Dendritic cell treated with granulocyte-macrophage colony-stimulating factor and Interleukin-4, amounts not matched to agents 40 ng/mL and 50 ng/mL, for 4 days (primary cell): ENCODE data around the gene SPDYA.

Source experiments
- H3K27ac Mint-ChIP-seq: one replicate; pipeline ENCODE4 v1.8.0; 2022; ENCODE audit warnings: mild to moderate bottlenecking, mixed read lengths
- H3K27me3 Mint-ChIP-seq: one replicate; pipeline ENCODE4 v1.8.0; 2022; ENCODE audit warnings: mild to moderate bottlenecking, mixed read lengths
- H3K36me3 Mint-ChIP-seq: one replicate; pipeline ENCODE4 v1.8.0; 2022; ENCODE audit warnings: low read depth, mixed read lengths
- H3K4me1 Mint-ChIP-seq: one replicate; pipeline ENCODE4 v1.8.0; 2022; ENCODE audit warnings: low read depth, mixed read lengths
- H3K4me3 Mint-ChIP-seq: one replicate; pipeline ENCODE4 v1.8.0; 2022; ENCODE audit warnings: mild to moderate bottlenecking, moderate library complexity, mixed read lengths
- H3K9me3 Mint-ChIP-seq: one replicate; pipeline ENCODE4 v1.8.0; 2022; ENCODE audit warnings: mixed read lengths
- intact Hi-C: fragments of 100-400 bp; cut with micrococcal nuclease; formaldehyde crosslinking; loops from one replicate; pipeline ENCODE4 v1.15.0; 2022

The SPDYA gene

DNA sequence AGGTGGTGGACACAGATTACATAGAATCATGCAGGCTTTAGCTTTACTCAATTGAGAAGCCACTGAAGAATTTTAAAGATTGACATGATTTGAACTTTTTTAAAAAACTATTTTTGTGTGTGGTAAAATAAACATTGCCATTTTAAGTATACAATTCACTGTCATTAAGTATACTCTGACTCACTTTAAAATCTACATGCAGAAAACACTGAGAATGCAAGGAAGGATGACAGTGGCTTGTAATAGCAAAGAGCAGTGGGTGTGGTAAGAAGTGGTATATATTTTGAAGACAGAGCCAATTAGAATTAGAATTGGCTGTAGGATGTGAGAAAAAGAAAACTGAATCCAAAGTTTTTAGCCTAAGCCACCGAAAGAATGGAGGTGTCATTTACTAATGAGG lies 44.6 kb downstream of the SPDYA start:
- no peaks in the 10 kb centered on the region for H3K9me3 Mint-ChIP-seq
- intact Hi-C loops, result no loop called here
- no peaks in the 10 kb centered on the region for H3K4me1 Mint-ChIP-seq
- no peaks in the 10 kb centered on the region for H3K27me3 Mint-ChIP-seq
- H3K36me3 Mint-ChIP-seq, result peaks cover 43% of the 10 kb centered on the region
- H3K27ac Mint-ChIP-seq, result no peak overlapping the region
- no peak overlapping the region for H3K4me3 Mint-ChIP-seq

DNA sequence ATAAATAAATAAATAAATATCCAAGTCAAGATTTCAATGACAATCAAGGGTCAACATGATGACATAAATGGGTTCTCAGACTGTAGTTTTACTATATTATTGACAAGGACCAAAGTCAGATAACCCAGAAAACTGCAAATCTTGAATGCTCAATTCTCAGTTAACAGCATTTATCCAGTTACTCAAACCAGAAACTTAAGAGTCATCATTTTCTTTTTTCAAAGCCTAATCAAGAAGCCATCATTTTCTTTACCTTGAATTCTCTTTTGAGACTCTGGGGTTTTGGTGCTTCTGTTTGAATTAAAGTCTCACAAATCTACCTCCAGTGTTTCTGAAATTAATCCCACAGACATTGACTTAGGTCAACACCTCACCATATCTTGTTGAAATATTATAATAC lies 45.3 kb downstream of the SPDYA start:
- Mint-ChIP-seq H3K27ac (no peak overlapping the region), H3K36me3 (peaks cover 50% of the 10 kb centered on the region), H3K9me3 (no peaks in the 10 kb centered on the region), H3K4me1 (no peaks in the 10 kb centered on the region), H3K4me3 (no peak overlapping the region), H3K27me3 (no peaks in the 10 kb centered on the region)
- intact Hi-C loops, result no loop called here

DNA sequence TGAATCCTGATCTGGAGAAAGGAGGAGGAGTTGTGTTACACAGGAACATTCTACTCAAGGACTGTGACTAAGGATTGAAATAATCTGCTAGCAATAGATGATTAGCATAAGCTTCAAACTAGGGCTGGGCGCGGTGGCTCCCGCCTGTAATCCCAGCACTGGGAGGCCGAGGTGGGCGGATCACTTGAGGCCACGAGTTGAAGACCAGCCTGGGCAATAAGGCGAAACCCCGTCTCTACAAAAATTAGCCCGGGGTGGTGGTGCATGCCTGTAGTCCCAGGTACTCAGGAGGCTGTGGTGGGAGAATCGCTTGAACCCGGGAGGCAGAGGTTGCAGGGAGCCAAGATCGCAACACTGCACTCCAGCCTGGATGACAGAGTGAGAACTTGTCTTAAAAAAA lies 58.0 kb downstream of the SPDYA start:
- peaks cover 38% of the 10 kb centered on the region for H3K4me1 Mint-ChIP-seq
- intact Hi-C loops, result no loop called here
- H3K4me3 Mint-ChIP-seq, result peak overlapping the region; percentile 26
- H3K27me3 Mint-ChIP-seq, result no peaks in the 10 kb centered on the region
- H3K36me3 Mint-ChIP-seq, result peaks cover 38% of the 10 kb centered on the region
- no peaks in the 10 kb centered on the region for H3K9me3 Mint-ChIP-seq
- no peak overlapping the region for H3K27ac Mint-ChIP-seq

- Mint-ChIP-seq H3K4me1 (peaks cover 31% of the 10 kb centered on the region), H3K27me3 (no peaks in the 10 kb centered on the region), H3K27ac (peak overlapping the region; percentile 93), H3K4me3 (peak overlapping the region; percentile 95), H3K36me3 (peaks cover 29% of the 10 kb centered on the region), H3K9me3 (no peaks in the 10 kb centered on the region)
- intact Hi-C loops, result loop anchor here (1.0 kb wide), 1 partner anchor 25 kb away; the partner anchor contains the start of gene WDR43
These were observed 59.0 kb downstream of the SPDYA start for GRCh38 chr2:28869494-28870145.

DNA sequence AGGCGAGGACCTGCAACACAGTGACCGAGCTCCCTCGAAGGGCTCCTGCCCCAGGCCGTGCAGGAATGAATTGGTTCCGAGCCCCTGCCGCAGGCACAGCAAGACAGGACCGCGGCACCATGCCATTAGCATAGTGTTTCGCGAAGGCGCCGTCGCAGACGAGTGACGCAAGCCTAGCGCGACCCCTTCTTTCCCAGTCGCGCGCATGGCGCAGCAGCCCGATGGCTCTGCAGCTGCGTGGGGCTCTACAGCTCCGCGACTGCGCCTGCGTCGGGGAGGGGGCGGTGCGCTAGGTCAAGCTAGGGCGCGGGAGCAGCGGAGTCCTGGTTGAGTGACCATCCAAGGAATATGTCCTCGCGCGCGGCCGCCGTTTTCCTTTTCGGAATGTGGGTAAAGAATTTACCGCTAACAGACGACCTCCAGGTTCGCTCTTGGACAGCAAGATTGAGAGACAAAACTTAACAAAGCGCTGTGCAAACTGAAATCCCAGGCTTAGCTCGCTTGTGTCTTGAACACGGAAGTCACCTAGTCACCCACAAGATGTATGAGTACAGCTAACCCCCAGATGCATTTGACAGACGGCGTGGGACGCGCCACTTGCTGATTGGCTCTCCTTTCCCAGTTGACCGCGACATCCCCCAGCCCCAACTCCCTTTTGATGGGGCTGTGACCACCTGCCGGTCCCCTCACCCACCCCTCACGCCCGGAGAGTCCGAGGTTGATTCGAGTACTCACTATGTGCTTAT lies 59.7 kb downstream of the SPDYA start, which contains the start of gene TRMT61B:
Gene TRMT61B, minus strand, starts transcription at position 164 of the 746 bp plus-strand sequence. Its CDS starts 32 bp downstream, at position 132.
- no peaks in the 10 kb centered on the region for H3K9me3 Mint-ChIP-seq
- peaks cover 22% of the 10 kb centered on the region for H3K36me3 Mint-ChIP-seq
- peak within 1 kb of the TSS; percentile 95 for H3K4me3 Mint-ChIP-seq
- H3K4me1 Mint-ChIP-seq, result peaks cover 26% of the 10 kb centered on the region
- H3K27ac Mint-ChIP-seq, result peak within 1 kb of the TSS; percentile 93
- intact Hi-C loops, result loop anchor here (1.0 kb wide), 1 partner anchor 24 kb away; the partner anchor contains the start of gene WDR43
- H3K27me3 Mint-ChIP-seq, result peaks cover 1% of the 10 kb centered on the region

- intact Hi-C loops, result no loop called here
- H3K27me3 Mint-ChIP-seq, result peaks cover 13% of the 10 kb centered on the region
- peaks cover 24% of the 10 kb centered on the region for H3K4me1 Mint-ChIP-seq
- peaks cover 11% of the 10 kb centered on the region for H3K36me3 Mint-ChIP-seq
- H3K4me3 Mint-ChIP-seq, result no peak overlapping the region
- no peaks in the 10 kb centered on the region for H3K9me3 Mint-ChIP-seq
- no peak overlapping the region for H3K27ac Mint-ChIP-seq
These were observed 61.0 kb downstream of the SPDYA start for GRCh38 chr2:28871620-28872019.

- Mint-ChIP-seq H3K4me3 (no peak overlapping the region), H3K27ac (no peak overlapping the region), H3K9me3 (no peaks in the 10 kb centered on the region), H3K4me1 (no peaks in the 10 kb centered on the region), H3K27me3 (peaks cover 36% of the 10 kb centered on the region), H3K36me3 (no peaks in the 10 kb centered on the region)
- intact Hi-C loops, result no loop called here
These were observed 69.6 kb downstream of the SPDYA start for GRCh38 chr2:28880193-28880592.

- no peaks in the 10 kb centered on the region for H3K9me3 Mint-ChIP-seq
- H3K27me3 Mint-ChIP-seq, result peaks cover 4% of the 10 kb centered on the region
- no peak overlapping the region for H3K27ac Mint-ChIP-seq
- H3K36me3 Mint-ChIP-seq, result peaks cover 7% of the 10 kb centered on the region
- H3K4me1 Mint-ChIP-seq, result peaks cover 19% of the 10 kb centered on the region
- intact Hi-C loops, result loop anchor here (10.0 kb wide), 1 partner anchor 329 kb away; no protein-coding TSS in a partner anchor
- H3K4me3 Mint-ChIP-seq, result no peak overlapping the region
These were observed 82.9 kb downstream of the SPDYA start for GRCh38 chr2:28893488-28893887.

DNA sequence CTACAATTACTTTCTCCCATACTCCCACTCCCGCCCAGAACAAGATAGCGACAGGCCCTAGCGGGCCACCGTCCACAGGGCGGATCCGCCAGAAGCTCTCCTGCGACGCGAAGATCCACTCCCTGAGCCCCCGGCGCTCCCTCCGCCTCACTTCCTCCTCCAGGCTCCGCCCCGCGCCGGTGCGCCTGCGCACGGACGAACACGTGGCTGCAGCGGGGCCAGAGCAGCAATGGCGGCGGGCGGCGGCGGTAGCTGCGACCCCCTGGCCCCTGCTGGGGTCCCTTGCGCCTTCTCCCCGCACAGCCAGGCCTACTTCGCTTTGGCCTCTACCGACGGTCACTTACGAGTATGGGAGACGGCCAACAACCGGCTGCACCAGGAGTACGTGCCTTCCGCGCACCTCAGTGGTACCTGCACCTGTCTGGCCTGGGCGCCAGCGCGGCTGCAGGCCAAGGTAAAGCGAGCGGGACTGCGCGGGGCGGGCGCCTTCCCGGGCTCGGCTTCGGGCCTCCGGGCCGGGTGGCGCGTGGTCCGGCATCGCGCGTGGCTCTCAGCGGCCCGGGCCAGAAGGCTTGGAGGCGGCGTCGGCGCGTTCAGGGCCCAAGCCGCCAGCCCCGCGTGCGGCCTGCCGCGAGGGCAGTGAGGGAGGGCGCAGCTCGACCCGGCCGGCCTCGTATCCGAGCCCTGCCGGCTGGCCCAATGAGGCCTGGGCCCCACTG lies 84.0 kb downstream of the SPDYA start, which contains the start of gene WDR43:
Gene WDR43, plus strand, starts transcription at position 198 of the 719 bp plus-strand sequence. Its CDS starts 32 bp downstream, at position 230.
- peaks cover 26% of the 10 kb centered on the region for H3K4me1 Mint-ChIP-seq
- peak within 1 kb of the TSS; percentile 99 for H3K4me3 Mint-ChIP-seq
- no peaks in the 10 kb centered on the region for H3K27me3 Mint-ChIP-seq
- H3K36me3 Mint-ChIP-seq, result peaks cover 7% of the 10 kb centered on the region
- H3K27ac Mint-ChIP-seq, result peak within 1 kb of the TSS; percentile 88
- H3K9me3 Mint-ChIP-seq, result no peaks in the 10 kb centered on the region
- intact Hi-C loops, result loop anchor here (1.0 to 10.0 kb wide), 2 partner anchors 24 to 330 kb away; partner anchors contain the start of gene TRMT61B

DNA sequence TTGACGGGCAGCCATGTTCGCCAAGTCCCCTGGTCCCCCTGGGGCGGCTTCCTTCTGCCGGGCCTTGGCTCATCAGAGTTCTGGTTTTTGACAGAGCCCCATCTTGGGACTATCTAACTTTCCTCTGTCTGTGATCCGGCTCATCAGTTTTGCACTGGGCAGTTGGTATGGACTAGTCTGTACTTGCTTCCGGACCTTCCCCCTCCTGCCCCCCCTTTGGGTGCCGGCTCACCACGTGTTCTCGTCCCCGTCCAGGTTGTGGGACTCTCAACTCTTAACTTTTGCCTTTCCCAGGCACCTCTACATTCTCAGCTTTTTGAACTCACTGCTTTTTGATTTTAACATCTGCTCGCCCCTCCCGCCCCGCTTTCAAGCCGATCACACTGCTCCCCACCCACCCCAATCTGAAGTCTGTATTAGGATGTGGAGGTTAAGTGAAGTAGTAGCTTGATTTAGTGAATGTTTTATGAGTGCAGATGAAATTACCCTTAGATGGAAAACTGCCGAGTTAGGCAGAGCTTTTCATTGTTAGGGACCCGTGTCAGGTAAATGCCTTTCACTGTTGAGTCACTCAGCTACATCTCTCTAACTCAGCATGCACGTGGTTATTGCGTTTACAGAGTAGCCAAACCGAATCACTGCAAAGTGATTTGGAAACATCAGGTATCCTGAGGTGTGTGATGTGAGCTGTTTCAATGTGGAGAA lies 84.7 kb downstream of the SPDYA start:
- Mint-ChIP-seq H3K4me1 (peaks cover 26% of the 10 kb centered on the region), H3K36me3 (peaks cover 7% of the 10 kb centered on the region), H3K9me3 (no peaks in the 10 kb centered on the region), H3K4me3 (peak overlapping the region; percentile 99), H3K27me3 (no peaks in the 10 kb centered on the region), H3K27ac (peak overlapping the region; percentile 88)
- intact Hi-C loops, result loop anchor here (10.0 kb wide), 1 partner anchor 331 kb away; no protein-coding TSS in a partner anchor

GRCh38 chr2:28896906-28897305 lies 86.3 kb downstream of the SPDYA start:
- Mint-ChIP-seq H3K4me3 (no peak overlapping the region), H3K27ac (no peak overlapping the region), H3K9me3 (no peaks in the 10 kb centered on the region), H3K27me3 (no peaks in the 10 kb centered on the region), H3K36me3 (peaks cover 14% of the 10 kb centered on the region), H3K4me1 (peaks cover 36% of the 10 kb centered on the region)
- intact Hi-C loops, result loop anchor here (10.0 kb wide), 1 partner anchor 332 kb away; no protein-coding TSS in a partner anchor

DNA sequence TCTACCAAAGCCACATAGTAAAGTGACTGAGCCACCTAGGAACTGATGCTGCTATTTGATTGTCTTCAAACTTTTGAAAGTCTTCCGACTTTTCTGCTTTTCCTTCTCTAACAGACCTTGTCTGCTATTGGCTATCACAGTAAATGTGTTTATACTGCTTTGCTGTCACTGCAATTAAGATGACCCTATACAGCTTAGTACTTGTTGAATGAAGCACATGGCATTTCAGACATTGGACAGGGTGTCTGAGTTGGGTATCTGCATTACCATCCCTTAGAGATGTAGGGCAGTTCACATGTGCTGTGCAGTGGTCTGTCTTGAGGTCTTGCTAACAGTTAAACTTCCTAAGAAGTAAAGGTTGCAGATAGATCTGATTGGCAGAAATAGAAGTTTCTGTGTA lies 87.4 kb downstream of the SPDYA start:
- Mint-ChIP-seq H3K36me3 (peaks cover 22% of the 10 kb centered on the region), H3K27me3 (no peaks in the 10 kb centered on the region), H3K27ac (no peak overlapping the region), H3K9me3 (no peaks in the 10 kb centered on the region), H3K4me1 (peaks cover 36% of the 10 kb centered on the region), H3K4me3 (no peak overlapping the region)
- intact Hi-C loops, result loop anchor here (10.0 kb wide), 1 partner anchor 333 kb away; no protein-coding TSS in a partner anchor
